Muscle of back (tissue), 11 donors: ENCODE results near the gene FAM20C. TPM values are rescaled to one million over a fixed set of nuclear protein-coding genes. Genes with fewer than 3 reads are reported as not detected.
A peak's percentile ranks its signal among the peaks of the same experiment; 100 is the strongest.
"Not testable (repeated sequence)": the region's sequence is repeated elsewhere in the genome, so short reads cannot be mapped to it uniquely, and the experiment has no call there.

Experiments used
- DNase-seq, 3 donors: peaks; one replicate each; pipeline versions ENCODE4 v3.0.0 to v3.0.0-alpha.2; 2013
- polyA plus RNA-seq, 10 donors: library from polyadenylated mRNA; unstranded; fragments of 120-200 nt; gene quantifications; one replicate each; pipeline ENCODE4 v1.2.1, GENCODE V29; 2013; ENCODE audit not compliant: insufficient read length in 10 of 10

Gene FAM20C
- polyA plus RNA-seq, 10 donors, result 21.4 to 53.7 (median 33.5) TPM

DNA sequence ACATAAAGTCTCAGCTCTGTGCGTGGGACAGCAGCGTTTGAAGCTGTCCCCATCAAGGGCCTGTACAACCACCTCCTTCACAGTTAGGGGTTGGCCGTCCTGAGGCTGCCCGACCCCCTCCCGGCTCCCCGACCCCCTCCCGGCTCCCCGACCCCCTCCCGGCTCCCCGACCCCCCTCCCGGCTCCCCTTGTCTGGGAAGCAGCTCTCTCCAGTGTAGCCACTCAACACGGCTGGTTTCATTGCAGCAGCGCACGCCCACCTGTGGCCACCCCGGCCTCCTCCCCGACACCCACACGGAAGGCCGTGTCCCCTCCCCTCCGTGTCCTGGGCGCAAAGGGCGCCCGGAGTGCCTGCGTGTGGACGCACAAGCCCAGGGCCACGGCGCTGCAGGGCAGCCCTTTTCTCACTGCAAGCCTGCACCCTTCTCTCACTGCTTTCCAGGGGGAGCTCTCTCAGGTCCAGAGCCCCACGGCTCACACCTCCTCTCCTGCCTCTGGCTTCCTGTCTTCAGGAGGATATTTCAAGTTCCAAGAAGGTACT is 20.9 kb upstream of the FAM20C start:
- no peak for DNase-seq

DNA sequence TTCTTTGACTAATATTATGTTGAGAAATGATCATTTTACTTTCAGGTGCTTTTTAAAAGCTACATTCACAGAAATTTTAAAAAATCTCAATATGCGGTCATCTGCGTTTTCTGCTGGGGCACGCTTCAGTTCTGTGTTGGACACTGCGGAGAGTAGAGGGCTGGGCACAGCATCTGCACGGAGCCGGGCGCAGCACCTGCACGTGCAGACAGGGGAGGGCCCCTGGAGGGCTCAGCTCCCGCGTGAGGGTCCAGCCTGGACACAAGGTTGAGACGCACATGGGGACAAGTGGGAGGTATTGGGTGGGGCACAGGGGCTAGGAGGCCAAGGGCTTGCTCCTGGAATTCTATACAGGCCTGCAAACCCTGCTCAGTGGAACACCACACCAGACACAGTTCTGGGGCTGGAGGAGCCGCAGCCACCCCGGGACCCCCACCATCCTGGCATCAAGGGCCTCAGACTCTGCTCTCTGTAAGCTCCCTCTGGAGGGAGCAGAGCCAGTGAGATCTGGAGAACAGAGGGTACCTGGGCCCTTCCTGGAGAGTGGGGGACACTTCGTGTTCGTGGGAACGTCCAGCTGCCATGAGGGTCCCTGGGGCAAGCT is 20.4 kb upstream of the FAM20C start:
- no peak for DNase-seq

DNA sequence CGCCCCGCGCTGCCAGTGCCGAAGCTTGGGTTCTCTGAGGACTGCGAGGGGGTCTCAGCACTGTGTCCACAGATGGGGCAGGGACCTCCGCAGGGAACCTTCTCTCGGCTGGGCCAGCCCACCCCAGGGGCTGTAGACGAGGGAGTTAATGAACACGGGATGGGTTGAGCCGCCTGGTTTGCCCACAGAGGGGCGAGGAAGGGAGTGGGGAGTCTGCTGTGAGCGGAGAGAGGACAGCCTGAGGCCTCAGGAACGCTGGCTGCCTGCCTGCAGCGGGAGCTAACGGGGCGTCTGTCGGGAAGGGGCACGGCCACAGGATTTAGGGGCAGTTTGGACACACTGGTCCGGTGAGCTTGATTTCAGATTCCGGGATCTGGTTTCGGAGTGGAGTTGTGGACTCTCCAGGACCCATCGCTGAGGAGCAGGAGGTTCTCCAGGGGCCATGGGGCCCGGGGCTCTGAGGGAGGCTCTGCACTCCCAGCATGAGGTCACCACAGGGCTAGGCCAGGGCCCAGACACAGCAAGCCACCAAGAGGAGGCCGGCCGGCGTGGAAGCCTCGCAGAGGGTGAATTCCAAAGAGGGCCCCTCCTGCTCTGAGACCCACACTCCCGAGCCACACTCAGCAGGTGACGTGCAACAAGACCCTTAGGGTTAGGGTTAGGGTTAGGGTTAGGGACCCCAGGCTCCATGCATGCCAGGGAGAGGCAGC is 19.0 kb upstream of the FAM20C start:
- peak in 1 of 3 donors; percentile 68 for DNase-seq

DNA sequence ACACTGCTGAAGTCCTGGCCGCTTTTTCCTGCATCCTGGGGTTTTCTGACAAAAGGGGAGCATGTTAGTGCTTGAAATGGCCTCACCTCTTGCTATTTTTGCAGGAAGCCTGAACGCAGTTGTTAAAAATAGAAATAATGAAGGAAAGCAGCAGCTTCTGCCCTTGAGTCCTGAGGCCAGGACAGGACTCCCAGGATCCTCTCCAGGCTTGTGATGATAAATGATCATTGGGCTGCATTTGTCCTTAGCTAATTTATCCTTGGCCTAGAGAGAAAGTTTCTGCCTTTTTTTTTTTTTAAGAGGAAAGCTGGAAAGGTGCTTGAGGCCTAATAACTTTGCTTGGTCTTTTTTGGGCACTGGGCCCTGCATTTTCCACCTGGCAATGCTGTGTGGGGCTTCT is 17.7 kb upstream of the FAM20C start:
- no peak for DNase-seq

DNA sequence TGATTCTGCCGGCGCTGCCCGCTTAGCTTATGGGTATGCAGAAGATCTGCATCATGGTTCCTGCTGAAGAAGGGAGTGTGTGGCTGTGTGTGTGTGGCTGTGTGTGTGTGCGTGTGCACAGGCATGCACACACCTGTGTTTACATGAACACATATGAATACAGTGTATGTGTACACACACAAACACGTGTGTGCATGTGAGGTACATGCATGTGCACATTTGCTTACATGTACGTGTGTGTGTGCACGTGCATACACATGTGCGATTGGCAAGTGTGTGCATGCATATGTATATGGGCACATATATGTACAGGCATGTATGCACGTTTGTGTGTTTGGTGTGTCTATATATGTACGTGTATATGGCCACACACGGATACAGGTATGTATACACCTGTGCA is 16.4 kb upstream of the FAM20C start:
- DNase-seq, result no peak

DNA sequence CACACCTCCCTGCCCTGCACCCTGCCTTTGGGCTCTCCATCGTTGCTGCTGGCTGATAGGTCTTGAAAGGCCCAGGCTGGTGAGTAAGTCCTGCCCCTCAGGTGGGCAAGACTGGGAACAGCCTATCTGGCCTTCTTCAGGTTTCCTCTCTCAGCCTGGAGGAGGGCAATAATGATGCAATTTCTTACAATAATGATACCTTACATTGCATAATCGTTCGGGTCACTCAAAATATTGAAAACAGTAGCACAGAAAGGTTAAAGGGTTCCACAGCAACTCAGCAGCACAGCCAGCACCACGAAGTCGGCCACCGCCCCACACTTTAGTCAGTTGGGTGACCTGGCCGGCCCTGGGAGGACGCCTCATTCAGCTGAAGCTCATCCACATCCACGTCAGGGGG is 16.0 kb upstream of the FAM20C start:
- no peak for DNase-seq

DNA sequence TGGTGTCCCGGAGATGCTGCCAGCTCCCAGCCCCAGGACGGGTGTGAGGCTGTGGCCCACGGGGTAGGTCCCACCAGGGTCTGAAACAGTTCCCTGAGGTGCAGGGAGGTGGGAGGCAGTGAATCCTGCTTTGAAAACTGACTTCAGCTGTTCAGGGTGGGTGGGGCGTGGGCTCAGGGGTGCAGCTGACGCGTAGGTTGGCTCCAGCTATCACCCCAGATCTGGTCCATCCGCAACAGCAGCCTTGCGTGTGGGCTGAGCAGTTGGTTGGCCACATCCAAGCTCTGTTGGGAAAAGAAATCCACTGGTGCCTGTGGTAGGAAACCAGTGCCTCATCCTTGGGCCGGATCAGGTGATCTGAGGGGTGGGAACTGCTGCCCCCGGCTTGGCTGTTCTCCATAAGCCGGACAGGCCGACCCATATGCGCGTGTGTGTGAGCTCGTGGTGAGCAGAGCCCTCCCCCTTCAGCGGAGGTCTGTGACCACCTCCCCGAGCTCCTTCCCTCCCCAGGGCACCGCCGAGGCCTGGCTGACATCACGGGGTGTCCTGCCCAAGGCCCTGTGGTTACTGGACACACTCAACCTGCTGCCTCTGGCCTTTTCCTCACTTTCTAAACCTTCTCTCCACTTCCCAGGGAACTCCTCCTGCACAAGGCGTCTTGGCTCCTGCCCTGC is 15.4 kb upstream of the FAM20C start:
- DNase-seq, result no peak

DNA sequence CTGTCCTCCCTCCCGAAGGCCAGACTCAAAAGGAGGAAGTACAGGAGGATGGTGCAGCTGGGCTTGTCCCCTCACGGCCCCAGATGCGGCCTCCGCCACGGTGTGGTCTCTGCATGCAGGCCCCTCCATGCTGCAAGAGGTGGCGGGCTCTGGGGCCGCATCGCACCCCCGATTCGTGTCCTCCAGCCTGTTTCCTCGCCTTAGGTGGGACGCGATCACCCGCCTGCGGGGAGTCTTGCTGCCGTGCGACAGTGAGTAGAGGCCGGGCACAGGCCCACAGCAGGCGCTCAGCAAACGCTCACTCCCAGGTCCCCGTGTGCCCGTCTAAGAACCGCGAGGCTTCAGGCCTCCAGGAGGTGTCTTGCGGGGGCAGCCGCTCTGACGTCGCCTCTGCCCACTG is 13.9 kb upstream of the FAM20C start:
- DNase-seq, result no peak

DNA sequence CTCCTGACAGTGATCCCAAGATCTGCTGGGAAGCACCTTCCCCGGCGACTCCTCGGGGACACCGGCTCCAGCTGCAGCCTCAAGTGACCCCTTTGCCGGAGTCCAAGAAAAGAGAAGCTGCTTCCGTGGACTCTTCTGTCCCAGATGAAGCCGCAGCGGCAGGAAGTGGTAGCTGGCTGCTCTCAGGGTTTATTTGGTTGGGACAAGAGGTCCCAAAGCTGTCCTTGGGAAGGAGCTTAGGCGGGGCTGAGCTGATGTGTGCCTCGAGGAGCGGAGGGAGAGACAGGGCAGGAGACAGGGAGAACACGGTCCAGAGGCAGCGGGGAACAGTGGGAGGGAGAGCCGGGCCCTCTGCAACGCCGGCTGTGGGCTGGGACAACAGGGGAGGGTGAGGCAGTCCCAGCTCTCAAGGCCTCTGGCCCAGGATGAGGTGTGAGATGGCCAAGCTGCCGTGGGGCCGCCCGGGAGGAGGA is 13.1 kb upstream of the FAM20C start:
- DNase-seq, result peak in 1 of 3 donors; percentile 68

DNA sequence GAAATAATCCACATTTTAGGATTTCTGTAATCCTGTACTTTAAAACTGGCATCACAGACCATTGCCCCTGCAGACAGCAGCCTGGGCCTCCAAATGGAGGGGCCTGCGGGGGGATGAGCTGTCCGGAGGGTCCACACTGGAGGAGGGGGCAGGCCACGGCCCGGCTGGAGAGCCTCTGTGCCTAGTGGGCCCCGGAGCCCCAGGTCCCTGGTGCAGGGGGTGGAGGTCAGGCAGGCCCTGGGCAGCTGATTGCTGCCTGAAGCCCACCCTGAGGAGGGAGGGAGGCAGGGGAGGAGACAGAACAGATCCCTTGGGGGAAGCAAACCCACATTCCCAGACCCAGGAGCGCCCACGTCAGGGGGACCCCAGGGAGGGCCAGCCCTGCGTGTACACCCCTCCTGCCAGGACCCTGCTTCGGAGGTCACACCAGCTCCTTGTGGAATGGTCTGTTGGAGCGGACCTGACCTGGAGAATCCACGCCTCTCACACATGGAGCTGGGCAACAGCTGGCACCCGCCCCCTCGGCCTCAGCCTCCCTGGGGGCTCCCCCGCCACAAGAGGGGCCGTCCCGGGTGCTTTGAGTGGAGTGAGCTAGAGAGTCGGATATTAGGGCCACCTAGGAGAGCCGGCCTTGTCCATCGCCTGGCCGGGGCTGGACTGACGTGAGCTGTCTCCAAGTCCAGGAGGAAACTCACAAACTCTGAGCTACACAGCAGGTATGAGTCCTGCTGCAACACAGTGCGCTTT is 12.2 kb upstream of the FAM20C start:
- DNase-seq, result no peak

DNA sequence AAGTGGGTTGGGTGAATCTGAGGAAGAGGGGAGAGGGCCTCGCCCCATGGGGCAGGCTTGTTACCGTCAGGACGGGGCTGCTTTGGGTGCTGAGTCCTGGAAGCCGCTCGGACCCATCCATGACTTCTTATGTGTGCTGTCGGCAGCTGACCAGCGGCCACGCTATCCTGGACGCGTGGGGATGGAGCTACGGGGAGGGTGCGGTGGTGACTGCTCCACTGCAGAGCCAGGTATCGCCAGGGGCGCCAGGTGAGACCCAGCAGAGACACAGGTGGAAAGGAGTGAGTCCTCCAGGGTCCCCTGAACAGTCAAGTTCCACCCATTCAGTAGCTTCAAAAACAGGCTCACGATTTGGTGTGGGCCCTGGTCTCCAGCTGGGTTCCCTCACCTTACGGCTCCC is 10.6 kb upstream of the FAM20C start:
- DNase-seq, result no peak

DNA sequence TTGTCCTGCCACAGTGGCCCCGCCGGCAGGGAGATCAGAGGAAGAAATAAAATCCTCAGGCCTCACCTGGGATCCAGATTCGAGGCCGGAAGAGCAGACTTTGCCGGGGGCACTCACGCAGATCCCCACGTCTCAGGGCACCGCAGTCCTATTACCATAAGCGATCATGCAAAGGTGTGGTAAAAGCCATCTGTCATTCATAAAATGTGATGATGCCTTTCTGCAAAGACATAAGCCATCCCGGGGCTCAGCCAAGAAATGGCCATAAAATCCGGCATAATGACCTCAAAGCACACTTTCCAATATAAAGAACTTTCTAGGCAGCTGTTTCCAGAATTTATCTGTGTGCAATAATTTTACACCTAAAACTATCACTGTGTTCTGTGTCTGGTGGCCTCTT is 9.9 kb upstream of the FAM20C start:
- DNase-seq, result not testable (repeated sequence)

DNA sequence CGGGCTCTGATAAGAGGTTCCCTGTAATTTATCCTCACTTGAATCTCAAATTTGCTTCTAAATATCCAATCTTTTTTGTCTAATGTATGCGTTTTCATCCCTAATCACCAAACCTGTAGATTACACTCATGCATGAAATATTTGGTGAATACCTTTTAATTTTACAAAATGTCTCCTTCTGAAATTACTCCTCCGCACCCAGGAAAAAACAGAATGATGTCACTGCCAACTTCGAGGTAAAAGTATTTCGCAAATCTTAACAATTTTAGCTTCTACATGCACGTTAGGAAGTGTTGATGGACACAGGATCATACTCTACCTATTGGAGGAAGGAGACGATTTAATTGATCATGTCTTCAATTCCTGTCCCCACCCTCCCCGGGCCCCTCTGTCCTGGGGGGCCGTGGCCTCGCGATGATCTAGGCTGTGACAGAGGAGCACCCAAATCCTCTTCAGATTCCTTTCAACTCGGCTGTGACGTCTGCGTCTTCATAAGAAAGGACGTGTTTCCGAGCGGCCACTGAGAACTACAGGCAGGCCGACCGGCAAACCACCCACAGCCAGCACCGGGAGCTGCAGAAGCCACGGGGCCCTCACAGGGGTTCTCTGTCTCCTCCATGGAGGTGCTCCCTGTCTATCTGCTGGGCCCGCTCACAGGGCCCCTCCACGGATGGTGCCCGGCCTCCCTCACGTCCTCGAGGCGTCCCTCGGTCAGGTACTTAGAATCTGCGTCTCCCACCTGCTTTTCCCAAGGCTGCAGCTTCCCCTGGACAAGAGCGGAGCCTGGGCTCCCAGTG is 8.7 kb upstream of the FAM20C start:
- DNase-seq, result no peak

DNA sequence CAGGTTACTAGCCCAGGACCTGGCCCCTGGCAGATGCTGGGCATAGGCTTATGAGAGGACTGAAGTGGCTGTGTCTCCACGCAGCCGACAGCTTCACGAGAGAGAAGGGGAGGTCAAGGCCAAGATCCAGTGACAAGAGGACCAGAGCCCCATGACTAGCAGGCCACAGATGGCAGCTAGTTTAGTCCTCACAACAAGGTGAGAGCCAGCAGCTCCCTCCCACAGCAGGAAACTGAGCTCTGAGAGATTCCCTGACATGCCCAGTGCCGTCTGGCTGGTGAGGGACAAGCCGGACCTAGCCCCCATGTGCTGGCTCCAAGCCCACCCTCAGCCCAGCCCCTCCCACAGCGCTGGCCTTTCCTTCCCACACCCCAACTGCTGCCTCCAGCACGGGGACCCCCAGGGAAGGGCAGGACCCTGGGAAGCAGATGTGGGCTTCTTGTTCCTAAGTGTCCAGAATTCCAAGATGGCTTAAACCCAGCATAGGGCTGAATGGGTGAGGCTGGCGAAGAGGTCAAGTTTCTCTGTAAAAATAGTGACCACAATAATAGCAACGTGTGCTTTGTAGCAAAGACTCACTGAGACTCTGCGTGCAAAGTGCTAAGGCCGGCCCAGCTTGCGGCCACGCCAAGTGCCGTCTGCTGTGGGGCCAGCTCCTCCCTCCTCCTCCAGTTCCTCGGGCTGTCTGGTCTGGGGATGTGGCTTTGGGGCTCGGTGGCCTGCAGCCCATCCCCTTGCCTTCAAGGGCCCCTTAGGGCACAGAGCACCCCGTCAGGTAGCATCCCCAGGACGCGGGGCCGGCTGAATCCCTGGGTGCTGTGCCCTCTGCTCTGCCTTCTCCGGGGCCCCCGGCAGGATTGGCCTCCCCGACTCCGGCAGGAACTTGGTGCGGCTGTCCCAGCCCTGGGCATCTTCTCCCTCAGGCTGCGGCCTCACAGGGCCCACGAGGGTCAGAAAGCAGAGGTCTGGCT is 7.8 kb upstream of the FAM20C start:
- peak in 2 of 3 donors; percentile 56 to 76 for DNase-seq

DNA sequence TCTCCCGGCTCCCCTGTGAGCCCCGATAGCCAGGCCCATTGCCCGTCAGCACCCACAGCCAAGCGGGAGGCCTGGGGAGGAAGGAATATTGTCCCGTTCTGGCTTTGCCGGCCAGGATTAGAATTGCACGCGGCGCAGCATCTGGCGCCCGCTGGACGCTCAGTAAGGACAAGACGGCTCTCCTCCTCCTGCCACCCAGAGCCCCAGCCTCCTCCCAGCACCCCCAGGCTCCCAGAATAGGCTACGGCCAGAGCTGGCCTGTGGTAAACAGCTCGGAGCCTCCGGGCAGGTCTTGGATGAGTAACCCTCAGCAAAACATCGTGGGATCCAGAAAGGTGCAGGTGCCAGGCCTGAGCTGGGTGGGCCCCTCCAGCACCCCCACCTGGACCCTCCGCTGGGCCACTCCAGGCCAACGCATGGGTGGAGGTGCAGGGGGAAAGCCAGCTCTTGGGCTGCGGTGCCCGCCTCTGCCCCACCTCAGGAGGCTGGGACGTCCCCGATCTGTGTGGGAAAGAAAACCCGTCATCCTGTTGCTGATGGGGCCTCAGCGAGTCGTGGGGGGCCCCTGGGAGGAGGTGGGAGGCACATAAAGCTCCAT is 5.8 kb upstream of the FAM20C start:
- no peak for DNase-seq

DNA sequence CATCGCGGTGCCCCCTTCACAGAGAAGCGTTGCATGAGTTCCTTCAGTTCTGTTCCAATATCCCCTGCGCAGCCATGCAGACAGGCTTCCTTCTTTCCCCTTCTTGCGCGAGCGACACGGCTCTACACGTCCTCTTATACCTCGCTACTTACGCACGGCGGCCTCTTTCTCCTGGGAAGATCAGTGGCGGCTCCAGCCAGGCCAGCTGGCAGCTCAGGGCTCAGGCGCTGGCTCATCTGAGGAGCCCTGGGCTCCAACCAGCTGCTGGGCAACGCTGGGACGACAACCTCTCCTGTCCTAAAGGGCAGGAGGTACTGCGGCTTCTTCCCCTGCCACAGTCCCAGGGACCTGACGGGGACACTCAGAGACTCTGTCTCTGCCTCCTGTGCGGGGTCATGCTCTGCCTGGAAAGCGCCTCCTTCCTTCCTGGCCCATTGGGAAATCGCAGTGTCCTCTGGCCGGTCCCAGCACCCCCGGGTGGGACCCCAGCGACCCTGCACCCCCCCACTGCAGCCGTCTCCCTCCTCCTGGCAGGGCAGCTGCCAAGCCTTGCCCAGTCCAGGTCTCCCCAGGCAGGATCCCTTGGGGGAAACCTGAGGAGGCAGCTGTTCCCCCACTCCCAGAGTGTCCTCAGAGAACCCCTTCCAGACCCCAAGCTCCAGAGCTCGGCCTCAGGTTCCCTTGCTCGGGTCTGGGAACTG is 5.0 kb upstream of the FAM20C start:
- DNase-seq, result no peak

DNA sequence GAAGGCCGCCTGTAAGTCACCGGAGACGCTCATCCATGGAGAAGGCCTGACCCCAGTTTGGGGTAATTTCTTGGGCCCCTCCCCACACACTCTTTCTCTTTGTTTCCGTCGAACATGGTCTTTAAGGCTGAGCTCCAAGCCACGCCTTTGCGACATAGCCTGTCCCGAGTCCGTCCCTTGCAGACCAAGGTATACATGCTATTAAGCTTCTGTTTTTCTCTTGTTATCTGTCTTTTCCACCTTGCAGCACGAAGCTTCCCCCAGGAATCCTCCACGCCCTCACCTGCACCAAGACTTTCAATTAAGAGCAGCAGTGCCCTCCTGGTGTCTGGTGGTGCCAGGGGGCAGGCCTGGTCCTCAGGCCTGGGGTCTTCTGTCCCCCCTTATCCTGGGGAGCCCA is 4.2 kb upstream of the FAM20C start:
- DNase-seq, result no peak

DNA sequence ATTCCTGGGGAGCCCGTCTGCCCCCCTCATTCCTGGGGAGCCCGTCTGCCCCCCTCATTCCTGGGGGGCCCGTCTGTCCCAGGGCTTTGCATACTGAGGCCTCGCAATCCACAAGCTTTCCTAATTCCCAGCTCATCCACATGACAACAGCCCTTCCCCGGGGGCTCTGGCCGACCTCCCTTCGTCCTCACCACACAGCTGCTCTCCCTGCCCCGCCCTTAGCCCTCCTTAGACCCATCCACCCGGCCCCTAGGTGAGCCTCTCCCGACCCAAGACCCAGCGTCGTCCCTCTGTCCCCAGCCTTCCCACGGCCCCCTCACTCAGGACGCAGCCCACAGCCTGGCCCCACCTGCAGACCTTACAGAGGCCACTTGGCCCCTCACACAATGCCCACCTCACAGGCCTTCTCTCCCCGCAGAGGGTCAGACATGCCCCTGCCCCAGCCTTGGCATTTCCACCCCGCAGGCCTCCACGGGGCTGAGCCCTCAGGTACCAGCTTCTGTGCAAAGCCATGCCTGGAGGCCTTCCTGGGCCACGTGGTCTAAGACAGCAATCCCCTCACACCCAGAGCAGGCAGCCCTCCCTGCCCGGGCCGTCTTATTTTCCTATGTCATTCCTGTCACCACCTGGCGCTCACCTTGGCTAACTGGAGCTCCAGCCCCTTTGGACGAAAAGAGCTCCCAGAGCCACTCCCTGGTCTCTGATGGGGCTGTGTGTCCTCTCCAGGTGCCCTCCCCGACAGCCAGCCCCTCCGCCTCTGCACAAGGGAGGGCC is 3.5 kb upstream of the FAM20C start:
- no peak for DNase-seq
